Activated CD4-positive, alpha-beta T cell treated with anti-CD3 and anti-CD28 coated beads, Interleukin-2, amount 50 U/mL, for 4 hours (primary cell): ENCODE data around the gene GJB3.
"Not testable (repeated sequence)": the region's sequence is repeated elsewhere in the genome, so short reads cannot be mapped to it uniquely, and the experiment has no call there.

Source experiments
- DNase-seq, 2 experiments: peaks; one replicate each; pipeline ENCODE4 v3.0.0-alpha.2; 2020

Gene GJB3

DNA sequence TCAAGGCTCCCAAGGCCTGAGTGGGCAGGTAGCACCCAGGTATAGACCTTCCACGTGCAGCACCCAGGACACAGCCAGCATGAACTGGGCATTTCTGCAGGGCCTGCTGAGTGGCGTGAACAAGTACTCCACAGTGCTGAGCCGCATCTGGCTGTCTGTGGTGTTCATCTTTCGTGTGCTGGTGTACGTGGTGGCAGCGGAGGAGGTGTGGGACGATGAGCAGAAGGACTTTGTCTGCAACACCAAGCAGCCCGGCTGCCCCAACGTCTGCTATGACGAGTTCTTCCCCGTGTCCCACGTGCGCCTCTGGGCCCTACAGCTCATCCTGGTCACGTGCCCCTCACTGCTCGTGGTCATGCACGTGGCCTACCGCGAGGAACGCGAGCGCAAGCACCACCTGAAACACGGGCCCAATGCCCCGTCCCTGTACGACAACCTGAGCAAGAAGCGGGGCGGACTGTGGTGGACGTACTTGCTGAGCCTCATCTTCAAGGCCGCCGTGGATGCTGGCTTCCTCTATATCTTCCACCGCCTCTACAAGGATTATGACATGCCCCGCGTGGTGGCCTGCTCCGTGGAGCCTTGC lies 19.7 kb upstream of the GJB3 start:
- no peak for DNase-seq

DNA sequence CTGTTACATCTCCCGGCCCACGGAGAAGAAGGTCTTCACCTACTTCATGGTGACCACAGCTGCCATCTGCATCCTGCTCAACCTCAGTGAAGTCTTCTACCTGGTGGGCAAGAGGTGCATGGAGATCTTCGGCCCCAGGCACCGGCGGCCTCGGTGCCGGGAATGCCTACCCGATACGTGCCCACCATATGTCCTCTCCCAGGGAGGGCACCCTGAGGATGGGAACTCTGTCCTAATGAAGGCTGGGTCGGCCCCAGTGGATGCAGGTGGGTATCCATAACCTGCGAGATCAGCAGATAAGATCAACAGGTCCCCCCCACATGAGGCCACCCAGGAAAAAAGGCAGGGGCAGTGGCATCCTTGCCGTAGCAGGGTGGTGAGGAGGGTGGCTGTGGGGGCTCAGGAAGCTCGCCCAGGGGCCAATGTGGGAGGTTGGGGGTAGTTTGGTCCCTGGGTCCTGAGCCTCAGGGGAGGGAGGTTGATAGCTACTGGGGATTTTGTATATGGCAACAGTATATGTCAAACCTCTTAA lies 19.2 kb upstream of the GJB3 start:
- no peak for DNase-seq

DNA sequence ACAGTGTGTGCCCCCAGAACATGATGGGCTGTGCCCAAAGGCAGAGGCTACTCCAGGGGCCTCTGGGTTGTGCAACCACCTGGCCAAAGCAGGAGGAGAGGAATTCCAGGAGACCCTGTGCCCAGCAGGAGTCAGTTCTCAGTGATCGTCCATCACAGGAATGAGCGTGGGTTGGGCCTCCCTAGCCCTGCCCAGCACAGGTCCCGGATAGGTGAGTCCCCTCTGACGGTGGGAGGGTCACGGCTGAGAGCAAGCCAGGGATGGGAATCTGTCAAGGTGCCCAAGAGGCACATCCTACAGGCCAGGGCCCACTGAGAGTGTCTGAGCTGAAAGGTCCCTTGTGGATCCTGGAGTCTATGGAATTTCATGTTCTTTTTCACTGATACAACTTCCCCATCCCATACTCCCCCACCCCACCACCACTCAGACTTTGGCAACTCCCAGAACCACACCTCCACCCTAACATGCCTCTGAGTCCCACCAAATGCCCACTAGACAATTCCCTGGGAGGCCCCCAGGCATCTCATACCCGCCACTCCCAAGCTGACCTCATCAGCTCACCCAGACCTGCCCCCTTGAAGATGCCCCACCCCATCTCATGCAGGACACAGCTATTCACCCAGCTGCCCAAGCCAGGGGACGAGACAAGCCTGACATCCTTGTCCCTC lies 18.4 kb upstream of the GJB3 start:
- DNase-seq: no peak

DNA sequence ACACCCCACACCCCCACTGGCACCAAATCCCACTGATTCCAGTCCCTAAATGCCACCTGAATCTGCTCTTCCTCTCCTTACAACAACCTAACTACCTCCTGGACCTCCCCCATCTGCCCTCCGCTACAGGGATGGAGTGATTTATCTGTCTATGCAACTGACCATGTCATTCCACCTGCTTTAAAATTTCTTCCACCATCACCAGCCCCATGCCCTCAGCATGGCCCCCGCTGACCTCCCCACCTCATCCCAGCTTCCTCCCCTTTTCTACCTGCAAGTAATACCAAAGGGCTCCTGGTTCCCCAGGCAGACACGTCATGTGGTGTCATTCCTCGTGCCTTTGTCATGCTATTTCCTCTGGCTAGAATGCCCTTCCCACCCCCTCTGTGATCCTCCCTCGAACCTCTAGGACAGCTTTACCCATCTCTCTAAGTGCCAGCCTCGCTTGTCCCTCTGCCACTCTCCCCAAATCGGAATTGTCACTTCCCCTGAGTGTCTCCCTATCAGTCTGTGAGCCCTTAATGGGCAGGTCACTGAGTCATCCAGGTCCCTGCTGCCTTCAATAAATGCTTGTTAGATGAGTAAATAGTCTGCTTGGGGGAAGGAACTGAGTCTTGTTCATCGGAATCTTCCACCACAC lies 17.8 kb upstream of the GJB3 start:
- no peak for DNase-seq

DNA sequence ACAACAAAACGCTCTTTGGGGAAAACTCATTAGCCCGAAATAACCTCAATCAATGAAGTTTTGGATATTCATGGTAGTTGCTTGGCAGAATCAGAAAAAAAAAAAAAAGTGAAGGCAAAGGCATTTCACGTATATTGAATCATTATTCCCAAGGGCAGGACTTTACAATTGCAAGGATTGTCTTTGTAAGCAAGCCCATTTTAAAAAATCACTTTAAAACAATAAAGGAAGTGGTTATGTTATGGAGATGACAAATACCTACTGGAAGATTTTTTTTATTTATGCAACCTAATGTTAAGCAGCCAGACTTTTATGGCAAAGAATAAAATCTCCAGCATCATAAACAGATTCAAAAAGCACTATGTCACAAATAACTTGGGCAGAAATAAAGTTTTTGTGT lies 12.2 kb upstream of the GJB3 start:
- no peak for DNase-seq

DNA sequence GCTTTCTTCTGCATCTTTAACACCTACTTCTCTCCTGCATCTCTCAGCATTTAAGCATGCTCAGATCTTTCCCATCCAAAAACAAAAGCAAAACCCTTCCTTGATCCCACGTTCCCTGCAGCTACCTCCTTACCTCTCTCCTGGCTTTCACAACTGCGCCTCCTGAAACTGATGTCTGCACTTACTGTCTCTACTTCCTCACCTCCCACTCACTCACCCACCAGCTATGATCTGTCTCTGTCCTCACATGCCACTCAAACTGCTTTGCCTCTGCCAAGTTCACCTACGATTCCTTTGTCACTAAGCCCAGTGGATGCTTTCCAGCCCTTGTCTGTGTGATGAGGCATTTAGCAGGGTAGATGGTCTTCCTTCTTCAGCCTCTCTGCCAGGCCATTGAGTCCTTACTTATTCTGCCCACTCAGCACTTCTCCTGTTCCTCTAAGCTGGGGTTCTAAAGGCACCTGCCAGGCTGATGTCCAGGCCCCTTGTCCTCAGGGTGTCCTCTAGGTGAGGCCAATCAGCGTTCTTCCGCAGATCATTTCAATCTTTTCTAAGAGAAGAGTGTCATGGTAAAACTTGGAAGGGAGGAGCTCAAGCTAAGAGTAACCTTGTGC lies 10.0 kb upstream of the GJB3 start:
- DNase-seq: no peak

DNA sequence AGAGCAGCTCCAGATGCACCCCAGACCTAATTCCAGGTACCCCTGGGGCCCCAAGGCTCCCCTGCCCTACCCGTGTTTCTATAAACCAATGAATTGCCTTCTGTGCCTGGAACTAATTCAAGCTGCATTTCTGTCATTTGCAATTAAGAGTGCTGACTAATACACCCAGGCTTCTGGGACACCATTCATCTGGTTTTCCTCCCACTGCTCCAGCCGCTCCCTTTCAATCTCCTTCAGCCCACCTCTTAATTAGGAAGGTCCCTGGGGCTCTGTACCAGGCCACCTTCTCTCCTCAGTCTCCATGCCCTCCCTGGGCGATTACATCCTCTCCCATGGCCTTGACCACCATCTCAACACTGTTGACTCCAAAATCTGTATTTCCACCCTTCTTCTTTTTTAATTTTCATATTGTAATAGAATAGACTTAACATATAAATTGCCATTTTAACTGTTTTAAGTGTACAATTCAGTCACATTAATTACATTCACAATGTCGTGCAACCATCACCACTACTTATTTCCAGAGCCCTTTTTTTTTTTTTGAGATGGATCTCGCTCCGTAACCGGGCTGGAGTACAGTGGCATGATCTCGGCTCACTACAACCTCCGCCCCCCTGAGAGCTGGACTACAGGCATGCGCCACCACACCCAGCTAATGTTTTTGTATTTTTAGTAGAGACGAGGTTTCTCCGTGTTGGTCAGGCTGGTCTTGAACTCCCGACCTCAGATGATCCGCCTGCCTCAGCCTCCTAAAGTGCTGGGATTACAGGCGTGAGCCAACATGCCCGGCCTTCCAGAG lies 9.2 kb upstream of the GJB3 start:
- no peak for DNase-seq

DNA sequence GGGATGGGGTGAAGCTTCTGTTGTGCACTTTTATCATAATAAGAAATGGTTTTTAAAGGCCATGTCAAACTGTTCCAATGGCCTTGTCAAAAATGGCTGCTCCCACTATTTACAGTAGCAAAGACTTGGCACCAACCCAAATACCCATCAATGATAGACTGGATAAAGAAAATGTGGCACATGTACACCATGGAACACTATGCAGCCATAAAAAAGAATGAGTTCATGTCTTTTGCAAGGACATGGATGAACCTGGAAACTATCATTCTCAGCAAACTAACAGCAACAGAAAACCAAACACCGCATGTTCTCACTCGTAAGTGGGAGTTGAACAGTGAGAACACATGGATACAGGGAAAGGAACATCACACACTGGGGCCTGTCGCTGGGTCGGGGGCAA lies 7.9 kb upstream of the GJB3 start:
- not testable (repeated sequence) for DNase-seq

DNA sequence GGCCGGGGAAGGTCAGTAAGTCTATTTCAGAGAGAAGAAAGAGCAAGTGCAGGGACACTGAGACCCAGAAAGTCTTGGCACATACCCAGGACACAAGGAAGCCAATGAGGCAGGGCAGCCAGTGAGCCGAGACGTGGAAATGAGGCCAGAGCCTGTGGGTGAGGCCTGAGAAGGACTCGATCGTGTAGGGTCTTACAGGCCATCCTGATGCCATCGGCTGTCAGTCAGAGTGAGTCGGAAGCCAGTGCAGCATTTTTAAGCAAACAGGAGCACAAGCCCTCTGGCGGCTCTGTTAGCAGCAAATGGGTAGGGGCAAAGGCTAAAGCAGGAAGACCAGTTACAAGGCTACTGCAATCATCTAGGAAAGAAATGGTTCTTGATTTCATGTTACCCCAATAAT lies 6.1 kb upstream of the GJB3 start:
- DNase-seq: no peak

DNA sequence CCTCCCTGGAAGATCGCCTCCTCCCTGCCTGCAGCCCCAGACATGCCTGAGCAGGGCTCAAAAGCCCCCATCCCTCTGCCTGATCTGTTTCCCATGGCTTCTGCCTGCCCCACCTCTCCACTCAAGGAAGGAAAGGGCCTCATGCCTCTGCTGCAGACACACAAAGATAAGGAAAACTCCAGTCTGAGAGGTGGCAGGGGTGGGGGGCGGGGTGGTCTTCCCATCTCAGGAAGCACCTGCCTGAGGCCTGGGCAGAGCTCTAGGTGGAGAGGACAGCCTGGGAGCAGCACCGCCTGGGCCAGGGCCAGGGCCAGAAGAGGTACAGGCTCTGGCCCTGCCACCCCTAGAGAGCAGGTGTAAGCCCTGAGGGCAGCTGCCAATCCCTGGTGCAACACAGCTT lies 4.1 kb upstream of the GJB3 start:
- no peak for DNase-seq

DNA sequence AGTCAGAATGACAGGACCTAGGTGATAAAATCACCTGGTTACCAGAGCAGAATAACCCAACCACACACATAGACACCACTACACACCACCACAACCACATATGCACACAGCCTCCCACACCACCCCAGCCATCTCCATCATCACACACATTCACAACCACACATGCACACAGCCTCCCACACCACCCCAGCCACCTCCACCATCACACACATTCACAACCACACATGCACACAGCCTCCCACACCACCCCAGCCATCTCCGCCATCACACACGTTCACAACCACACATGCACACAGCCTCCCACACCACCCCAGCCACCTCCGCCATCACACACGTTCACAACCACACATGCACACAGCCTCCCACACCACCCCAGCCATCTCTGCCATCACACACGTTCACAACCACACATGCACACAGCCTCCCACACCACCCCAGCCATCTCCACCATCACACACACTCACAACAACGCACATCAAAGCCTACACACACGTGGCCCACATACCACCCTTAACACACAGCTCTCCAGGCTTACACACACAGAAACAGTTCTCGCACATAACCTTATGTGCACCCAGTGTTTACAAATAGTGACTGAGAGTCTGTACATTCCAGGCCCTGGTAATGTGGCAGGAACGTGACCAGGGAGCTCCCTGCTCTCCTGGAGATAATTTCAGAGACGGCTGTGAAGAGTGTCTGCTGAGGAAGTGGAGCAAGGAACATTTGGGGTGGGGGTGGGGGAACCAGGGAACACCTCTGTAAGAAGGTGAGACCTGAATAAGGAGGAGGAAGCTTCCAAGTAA lies 3.3 kb upstream of the GJB3 start:
- no peak for DNase-seq

DNA sequence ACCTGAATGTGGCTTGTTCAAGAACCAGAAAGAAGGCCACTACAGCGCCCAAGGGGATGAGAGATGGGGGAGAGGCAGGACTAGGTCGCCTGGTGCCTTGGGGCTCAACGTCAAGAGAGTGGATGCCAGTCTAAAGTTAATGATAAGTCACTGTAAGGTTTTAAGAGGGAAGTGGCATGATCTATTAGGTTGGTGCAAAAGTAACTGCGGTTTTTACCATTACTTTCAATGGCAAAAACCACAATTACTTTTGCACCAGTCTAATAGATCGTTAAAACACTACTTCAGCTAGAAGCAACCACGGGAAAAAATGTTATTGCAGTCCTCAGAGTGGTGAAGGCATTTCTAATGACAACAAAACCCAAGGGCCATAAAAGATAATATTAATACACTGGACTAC lies 2.6 kb upstream of the GJB3 start:
- no peak for DNase-seq

DNA sequence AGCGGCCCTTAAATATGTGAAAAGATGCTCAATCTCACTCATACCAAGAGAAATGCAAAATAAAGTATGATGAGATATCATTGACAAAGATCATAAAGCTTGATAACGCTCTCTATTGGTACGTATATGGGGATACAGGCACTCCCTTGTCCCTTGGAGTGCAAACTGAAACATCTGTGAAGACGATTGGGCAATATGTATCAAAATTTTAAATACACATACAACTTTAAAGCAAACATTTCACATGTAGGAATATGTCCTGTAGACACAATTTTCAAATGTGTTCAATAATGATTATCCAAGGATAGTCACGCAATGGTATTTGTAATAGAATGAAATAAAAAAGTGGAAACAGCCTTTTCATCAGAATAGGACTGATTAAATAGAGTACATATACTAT lies 2.0 kb upstream of the GJB3 start:
- DNase-seq: no peak

DNA sequence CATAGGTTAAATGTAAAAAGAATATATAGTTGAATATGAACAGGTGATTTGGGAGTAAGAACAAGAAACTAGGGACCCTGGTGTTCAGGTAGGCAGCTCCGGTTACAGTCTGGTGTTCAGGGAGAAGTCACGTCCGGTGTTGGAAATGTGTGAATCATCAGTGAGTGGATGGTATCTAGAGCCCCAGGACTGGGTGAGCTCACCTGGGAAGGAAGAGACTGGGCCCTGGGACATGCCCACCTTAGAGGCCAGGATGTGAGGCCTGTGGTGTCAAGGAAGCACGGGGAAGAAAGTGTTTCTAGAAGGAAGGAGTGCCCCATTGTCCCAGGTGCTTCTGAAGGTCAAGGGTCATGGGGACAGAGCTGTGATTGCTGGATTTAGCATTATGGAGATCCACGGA lies 1.5 kb upstream of the GJB3 start:
- DNase-seq: no peak

DNA sequence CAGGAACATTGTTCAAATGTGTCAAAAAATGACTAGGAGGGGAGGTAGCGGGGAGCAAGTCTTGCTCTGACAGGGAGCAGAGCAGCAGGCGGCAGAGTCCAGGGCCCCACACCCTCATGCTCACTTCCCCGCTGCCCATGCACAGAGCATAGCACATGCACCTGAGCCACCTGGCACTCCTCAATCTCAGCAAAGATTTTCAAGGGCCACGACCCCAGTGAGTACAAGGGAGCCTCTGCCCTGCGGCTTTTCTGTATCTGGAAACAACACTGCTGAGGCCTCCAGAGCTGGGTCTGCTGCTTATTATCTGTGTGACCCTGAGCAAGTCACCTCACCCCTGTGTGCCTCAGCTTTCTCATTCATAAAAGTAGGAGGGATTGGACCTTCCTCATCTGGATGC lies 1.1 kb upstream of the GJB3 start:
- no peak for DNase-seq

DNA sequence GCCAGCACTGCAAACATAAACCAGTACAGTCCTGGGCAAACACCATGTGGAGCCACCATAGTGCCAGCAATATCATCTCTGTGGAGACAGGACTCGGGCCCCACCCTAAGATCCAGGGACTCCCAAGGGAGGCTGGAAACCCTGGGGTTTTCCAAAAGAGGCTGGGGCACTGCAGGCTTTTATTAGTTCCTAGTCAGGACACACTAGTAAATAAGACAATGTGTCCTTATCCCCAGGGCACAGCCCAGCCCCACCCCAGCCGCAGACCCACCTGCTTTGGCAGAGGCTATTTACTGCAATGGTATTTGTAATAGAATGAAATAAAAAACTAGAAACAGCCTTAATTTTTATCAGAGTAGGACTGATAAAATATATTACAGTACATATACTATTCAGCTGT lies 486 bp upstream of the GJB3 start:
- no peak for DNase-seq

DNA sequence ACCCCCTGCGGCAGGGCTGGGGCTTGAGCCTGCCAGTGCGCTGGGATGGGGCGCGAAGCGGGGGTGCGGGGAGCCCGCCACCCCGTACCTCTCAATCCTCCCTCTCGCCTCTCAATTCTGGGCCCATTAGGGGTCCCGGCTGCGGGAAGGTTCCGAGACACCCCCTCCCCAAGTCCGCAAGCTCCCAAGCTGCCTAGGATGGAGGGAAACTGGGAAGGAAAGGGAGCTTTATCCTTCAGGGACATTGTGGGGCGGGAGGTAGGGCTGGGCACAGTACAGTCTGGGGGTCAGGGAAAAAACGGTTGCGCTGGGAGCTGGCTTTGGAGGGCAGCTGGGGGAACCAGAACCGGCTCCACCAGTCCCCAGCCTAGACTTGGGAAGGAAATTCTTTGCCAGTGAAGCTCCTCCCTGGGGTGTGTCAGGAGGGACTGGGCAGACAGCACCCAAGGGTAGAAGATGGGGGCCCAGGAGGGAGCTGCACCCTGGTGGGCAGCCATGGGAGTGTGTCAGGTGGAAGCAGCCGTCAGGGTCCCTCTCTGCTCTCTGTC lies 904 bp downstream of the GJB3 start:
- DNase-seq: no peak

DNA sequence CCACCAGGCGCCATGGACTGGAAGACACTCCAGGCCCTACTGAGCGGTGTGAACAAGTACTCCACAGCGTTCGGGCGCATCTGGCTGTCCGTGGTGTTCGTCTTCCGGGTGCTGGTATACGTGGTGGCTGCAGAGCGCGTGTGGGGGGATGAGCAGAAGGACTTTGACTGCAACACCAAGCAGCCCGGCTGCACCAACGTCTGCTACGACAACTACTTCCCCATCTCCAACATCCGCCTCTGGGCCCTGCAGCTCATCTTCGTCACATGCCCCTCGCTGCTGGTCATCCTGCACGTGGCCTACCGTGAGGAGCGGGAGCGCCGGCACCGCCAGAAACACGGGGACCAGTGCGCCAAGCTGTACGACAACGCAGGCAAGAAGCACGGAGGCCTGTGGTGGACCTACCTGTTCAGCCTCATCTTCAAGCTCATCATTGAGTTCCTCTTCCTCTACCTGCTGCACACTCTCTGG lies 3.8 kb downstream of the GJB3 start:
- DNase-seq: no peak

DNA sequence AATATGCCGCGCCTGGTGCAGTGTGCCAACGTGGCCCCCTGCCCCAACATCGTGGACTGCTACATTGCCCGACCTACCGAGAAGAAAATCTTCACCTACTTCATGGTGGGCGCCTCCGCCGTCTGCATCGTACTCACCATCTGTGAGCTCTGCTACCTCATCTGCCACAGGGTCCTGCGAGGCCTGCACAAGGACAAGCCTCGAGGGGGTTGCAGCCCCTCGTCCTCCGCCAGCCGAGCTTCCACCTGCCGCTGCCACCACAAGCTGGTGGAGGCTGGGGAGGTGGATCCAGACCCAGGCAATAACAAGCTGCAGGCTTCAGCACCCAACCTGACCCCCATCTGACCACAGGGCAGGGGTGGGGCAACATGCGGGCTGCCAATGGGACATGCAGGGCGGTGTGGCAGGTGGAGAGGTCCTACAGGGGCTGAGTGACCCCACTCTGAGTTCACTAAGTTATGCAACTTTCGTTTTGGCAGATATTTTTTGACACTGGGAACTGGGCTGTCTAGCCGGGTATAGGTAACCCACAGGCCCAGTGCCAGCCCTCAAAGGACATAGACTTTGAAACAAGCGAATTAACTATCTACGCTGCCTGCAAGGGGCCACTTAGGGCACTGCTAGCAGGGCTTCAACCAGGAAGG lies 4.3 kb downstream of the GJB3 start:
- DNase-seq: no peak

DNA sequence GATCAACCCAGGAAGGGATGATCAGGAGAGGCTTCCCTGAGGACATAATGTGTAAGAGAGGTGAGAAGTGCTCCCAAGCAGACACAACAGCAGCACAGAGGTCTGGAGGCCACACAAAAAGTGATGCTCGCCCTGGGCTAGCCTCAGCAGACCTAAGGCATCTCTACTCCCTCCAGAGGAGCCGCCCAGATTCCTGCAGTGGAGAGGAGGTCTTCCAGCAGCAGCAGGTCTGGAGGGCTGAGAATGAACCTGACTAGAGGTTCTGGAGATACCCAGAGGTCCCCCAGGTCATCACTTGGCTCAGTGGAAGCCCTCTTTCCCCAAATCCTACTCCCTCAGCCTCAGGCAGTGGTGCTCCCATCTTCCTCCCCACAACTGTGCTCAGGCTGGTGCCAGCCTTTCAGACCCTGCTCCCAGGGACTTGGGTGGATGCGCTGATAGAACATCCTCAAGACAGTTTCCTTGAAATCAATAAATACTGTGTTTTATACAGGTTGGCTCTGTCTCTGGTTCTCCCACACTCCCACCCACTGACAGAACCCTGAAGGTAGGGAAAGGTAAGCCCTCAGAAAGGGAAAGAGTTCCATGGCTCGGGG lies 5.0 kb downstream of the GJB3 start:
- DNase-seq: no peak
